Mesenchymal stem cell (in vitro differentiated cells and primary cell): ENCODE data around the gene TMEM272.

Source experiments
- DNase-seq: peaks from one replicate; pipeline ENCODE4 v3.0.0-alpha.2; 2013
- H2AFZ ChIP-seq: one replicate; pipeline ENCODE4 v1.6.1; 2013; ENCODE audit warnings: low read depth, mild to moderate bottlenecking, control low read depth, inconsistent platforms, low read length, moderate library complexity
- H2AK5ac ChIP-seq: 2 replicates; pipeline ENCODE4 v1.6.1; 2013; ENCODE audit warnings: low read length, moderate library complexity, mild to moderate bottlenecking, inconsistent platforms; ENCODE audit not compliant: severe bottlenecking
- H2BK120ac ChIP-seq: one replicate; pipeline ENCODE4 v1.6.1; 2013; ENCODE audit warnings: low read depth, mild to moderate bottlenecking, inconsistent platforms, low read length, moderate library complexity
- H2BK12ac ChIP-seq, 2 experiments: one replicate each; pipeline ENCODE4 v1.6.1; 2013; ENCODE audit warnings: inconsistent platforms in 2 of 2, low read length in 2 of 2, mild to moderate bottlenecking in 2 of 2, moderate library complexity in 2 of 2, control low read depth in 1 of 2
- H2BK15ac ChIP-seq: one replicate; pipeline ENCODE4 v1.6.1; 2013; ENCODE audit warnings: mild to moderate bottlenecking, low read depth, inconsistent platforms; ENCODE audit not compliant: poor library complexity, severe bottlenecking
- H2BK5ac ChIP-seq: 2 replicates; pipeline ENCODE4 v1.6.1; 2013; ENCODE audit warnings: low read depth, mild to moderate bottlenecking, low read length, control low read depth, inconsistent platforms; ENCODE audit not compliant: poor library complexity, severe bottlenecking
- H3K14ac ChIP-seq, 2 experiments: one replicate each; pipeline ENCODE4 v1.6.1; 2013; ENCODE audit warnings: inconsistent platforms in 2 of 2, low read length in 2 of 2, control low read depth in 1 of 2, mild to moderate bottlenecking in 1 of 2, moderate library complexity in 1 of 2
- H3K18ac ChIP-seq, 2 experiments: one replicate each; pipeline ENCODE4 v1.6.1; 2013; ENCODE audit warnings: inconsistent platforms in 2 of 2, low read length in 2 of 2, control low read depth in 1 of 2, low read depth in 1 of 2, mild to moderate bottlenecking in 1 of 2
- H3K23ac ChIP-seq, 2 experiments: one replicate each; pipeline ENCODE4 v1.6.1; 2013; ENCODE audit warnings: inconsistent platforms in 2 of 2, low read length in 2 of 2, mild to moderate bottlenecking in 2 of 2, moderate library complexity in 2 of 2, control low read depth in 1 of 2
- H3K27ac ChIP-seq: 2 replicates; pipeline ENCODE4 v1.5.1; 2013; ENCODE audit warnings: mild to moderate bottlenecking, moderate library complexity, low read length, control low read depth, inconsistent platforms; ENCODE audit not compliant: poor library complexity, severe bottlenecking
- H3K27me3 ChIP-seq, 2 experiments: 2 replicates each; pipeline versions ENCODE4 v1.6.1 to v1.7.0; 2013; ENCODE audit warnings: low read length in 2 of 2, mild to moderate bottlenecking in 2 of 2, moderate library complexity in 2 of 2, control low read depth in 1 of 2, inconsistent platforms in 1 of 2; ENCODE audit not compliant: control insufficient read depth in 1 of 2, insufficient read depth in 1 of 2
- H3K36me3 ChIP-seq, 2 experiments: 2 replicates each; pipeline versions ENCODE4 v1.6.1 to v1.7.0; 2013; ENCODE audit warnings: low read length in 2 of 2, control low read depth in 1 of 2, inconsistent platforms in 1 of 2, low read depth in 1 of 2, mild to moderate bottlenecking in 1 of 2; ENCODE audit not compliant: insufficient read depth in 2 of 2, control insufficient read depth in 1 of 2
- H3K4ac ChIP-seq, 2 experiments: one replicate each; pipeline ENCODE4 v1.6.1; 2013; ENCODE audit warnings: inconsistent platforms in 2 of 2, low read length in 2 of 2, mild to moderate bottlenecking in 2 of 2, moderate library complexity in 2 of 2, control low read depth in 1 of 2, low read depth in 1 of 2
- H3K4me1 ChIP-seq: 2 replicates; pipeline ENCODE4 v1.6.1; 2013; ENCODE audit warnings: low read depth, low read length, control low read depth; ENCODE audit not compliant: control insufficient read depth, insufficient read depth
- H3K4me2 ChIP-seq: 2 replicates; pipeline ENCODE4 v1.6.1; 2013; ENCODE audit warnings: low read length, mild to moderate bottlenecking, inconsistent platforms; ENCODE audit not compliant: poor library complexity, severe bottlenecking
- H3K4me3 ChIP-seq, 2 experiments: 2 replicates each; pipeline versions ENCODE4 v1.5.1 to v1.7.0; 2013; ENCODE audit warnings: low read length in 2 of 2, mild to moderate bottlenecking in 2 of 2, control low read depth in 1 of 2, low read depth in 1 of 2; ENCODE audit not compliant: insufficient read depth in 1 of 2
- H3K79me1 ChIP-seq: replicated peaks from 2 replicates; pipeline ENCODE4 v1.6.1; 2013; ENCODE audit warnings: mild to moderate bottlenecking, control low read depth, low read length, inconsistent platforms; ENCODE audit not compliant: poor library complexity, severe bottlenecking
- H3K9ac ChIP-seq: 2 replicates; pipeline ENCODE4 v1.7.0; 2013; ENCODE audit warnings: mild to moderate bottlenecking, low read length, moderate library complexity
- H3K9me3 ChIP-seq: 2 replicates; pipeline ENCODE4 v1.7.0; 2013; ENCODE audit warnings: mild to moderate bottlenecking, low read length; ENCODE audit not compliant: control insufficient read depth
- H4K8ac ChIP-seq: one replicate; pipeline ENCODE4 v1.6.1; 2013; ENCODE audit warnings: inconsistent platforms, mild to moderate bottlenecking, low read length, moderate library complexity
- H4K91ac ChIP-seq: one replicate; pipeline ENCODE4 v1.6.1; 2013; ENCODE audit warnings: mild to moderate bottlenecking, low read length, inconsistent platforms
- WGBS: methylation state at CpG from one replicate; pipeline ENCODE4 v1.1.7; 2013; ENCODE audit warnings: mixed read lengths; 5-methylcytosine and 5-hydroxymethylcytosine counted together

The TMEM272 gene

DNA sequence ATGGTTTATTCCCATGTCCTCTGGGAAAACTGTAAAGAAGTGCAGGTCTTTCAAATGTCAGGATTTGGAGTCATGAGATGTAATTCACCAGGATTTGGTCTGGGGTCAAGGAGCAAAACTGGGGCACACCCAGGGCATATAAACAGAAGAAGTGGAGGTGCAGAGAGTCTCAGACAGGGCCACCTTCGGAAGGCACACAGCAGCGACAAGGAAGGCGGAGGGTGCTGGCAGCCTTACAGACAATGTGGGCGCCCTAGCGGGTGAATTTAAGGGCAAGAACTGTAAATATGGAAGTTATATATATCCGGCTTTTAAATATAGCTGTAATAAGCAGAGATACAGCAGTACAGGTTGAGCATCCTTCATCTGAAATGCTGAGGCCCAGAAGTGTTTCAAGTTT lies 72.2 kb downstream of the TMEM272 start:
- H3K4me1 ChIP-seq = peaks cover 2% of the 10 kb centered on the region
- no peak overlapping the region for H2BK15ac ChIP-seq
- H2BK5ac ChIP-seq = no peak overlapping the region
- no peak overlapping the region for H2BK12ac ChIP-seq
- peaks cover 6% of the 10 kb centered on the region for H3K79me1 ChIP-seq
- H3K4me3 ChIP-seq = no peak overlapping the region
- H3K4me2 ChIP-seq = no peak overlapping the region
- H2BK120ac ChIP-seq = no peak overlapping the region
- no peak overlapping the region for H4K91ac ChIP-seq
- no peak overlapping the region for H3K18ac ChIP-seq
- peaks cover 5 to 13% of the 10 kb centered on the region in 2 experiments for H3K36me3 ChIP-seq
- H3K14ac ChIP-seq = no peak overlapping the region
- no peak for DNase-seq
- H3K27ac ChIP-seq = no peak overlapping the region
- H3K4ac ChIP-seq = no peak overlapping the region
- no peaks in the 10 kb centered on the region for H3K9me3 ChIP-seq
- no peak overlapping the region for H2AFZ ChIP-seq
- 91% methylated on average over 6 of the region's 6 CpGs for WGBS
- no peak overlapping the region for H2AK5ac ChIP-seq
- no peak overlapping the region for H3K9ac ChIP-seq
- peak overlapping the region; percentile 2 for H4K8ac ChIP-seq
- peaks cover 4 to 26% of the 10 kb centered on the region in 2 experiments for H3K27me3 ChIP-seq
- H3K23ac ChIP-seq = no peak overlapping the region

DNA sequence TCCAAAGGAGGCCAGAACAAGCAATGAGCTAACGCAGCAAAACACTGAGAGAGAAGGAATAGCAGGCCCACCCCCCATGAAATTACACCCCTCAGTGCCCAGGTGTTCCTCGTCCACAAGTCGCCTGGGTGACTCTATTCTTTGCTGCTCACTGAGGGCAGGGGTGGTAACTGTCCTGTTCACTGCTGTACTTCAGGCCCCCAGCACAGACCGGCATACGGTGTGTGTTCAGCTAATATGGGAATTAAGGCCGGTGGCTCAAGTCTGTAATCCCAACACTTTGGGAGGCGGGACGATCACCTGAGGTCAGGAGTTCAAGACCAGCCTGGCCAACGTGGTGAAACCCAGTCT lies 72.9 kb downstream of the TMEM272 start:
- no peak overlapping the region for H3K27ac ChIP-seq
- no peak overlapping the region for H3K23ac ChIP-seq
- no peak overlapping the region for H2BK12ac ChIP-seq
- H2BK5ac ChIP-seq = no peak overlapping the region
- H4K91ac ChIP-seq = no peak overlapping the region
- H3K36me3 ChIP-seq = peaks cover 11 to 15% of the 10 kb centered on the region in 2 experiments
- peaks cover 4 to 24% of the 10 kb centered on the region in 2 experiments for H3K27me3 ChIP-seq
- no peak overlapping the region for H2AFZ ChIP-seq
- no peak overlapping the region for H3K4ac ChIP-seq
- no peak overlapping the region for H3K4me2 ChIP-seq
- H2BK120ac ChIP-seq = no peak overlapping the region
- DNase-seq = no peak
- 91% methylated on average over 9 of the region's 9 CpGs for WGBS
- peaks cover 2% of the 10 kb centered on the region for H3K4me1 ChIP-seq
- H3K18ac ChIP-seq = no peak overlapping the region
- no peaks in the 10 kb centered on the region for H3K9me3 ChIP-seq
- H4K8ac ChIP-seq = no peak overlapping the region
- peaks cover 8% of the 10 kb centered on the region for H3K79me1 ChIP-seq
- H3K9ac ChIP-seq = no peak overlapping the region
- H3K14ac ChIP-seq = no peak overlapping the region
- no peak overlapping the region for H2AK5ac ChIP-seq
- H3K4me3 ChIP-seq = no peak overlapping the region
- H2BK15ac ChIP-seq = no peak overlapping the region

DNA sequence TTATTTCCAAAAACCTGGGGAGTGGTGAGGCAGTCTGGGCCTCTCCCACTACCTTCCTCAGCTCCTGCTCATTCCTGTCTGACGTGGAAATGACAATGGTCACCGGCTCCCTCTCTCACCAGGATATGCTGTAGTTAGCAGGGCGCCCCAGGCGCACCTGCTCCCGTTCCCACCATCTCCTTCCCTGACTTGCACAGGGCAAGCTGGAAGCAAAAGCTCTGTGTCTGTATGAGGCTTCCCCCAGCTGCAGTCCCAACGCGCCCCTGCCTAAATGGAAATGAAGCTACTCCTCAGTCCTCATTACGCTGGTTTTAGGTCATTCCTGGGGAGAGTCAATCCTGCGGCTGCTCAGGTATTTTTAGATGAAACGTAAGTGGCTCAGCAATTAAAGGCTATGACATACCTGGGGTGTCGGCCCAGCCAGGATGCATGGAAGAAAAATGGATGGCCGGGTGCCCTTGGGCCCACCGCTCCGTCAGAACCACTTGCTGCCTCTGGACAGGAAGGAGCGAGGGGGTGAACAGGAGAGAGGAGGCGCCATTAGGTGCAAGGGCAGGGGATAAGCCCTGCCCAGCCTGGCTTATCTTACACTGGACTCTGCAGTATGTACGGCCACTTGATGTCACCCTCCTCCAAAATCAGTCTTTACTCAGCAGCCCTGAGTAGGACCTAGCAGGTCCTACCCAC lies 73.4 kb downstream of the TMEM272 start:
- WGBS = 90% methylated on average over 16 of the region's 17 CpGs
- Histone ChIP-seq H4K8ac (no peak overlapping the region), H3K4ac (no peak overlapping the region), H2AK5ac (no peak overlapping the region), H3K18ac (peak overlapping the region in 1 of 2 experiments; percentile 4), H2BK15ac (no peak overlapping the region), H3K9ac (no peak overlapping the region), H2AFZ (no peak overlapping the region), H3K9me3 (no peaks in the 10 kb centered on the region), H3K23ac (no peak overlapping the region), H3K27ac (no peak overlapping the region), H3K14ac (no peak overlapping the region), H2BK120ac (no peak overlapping the region), H2BK5ac (no peak overlapping the region), H3K4me3 (no peak overlapping the region), H3K4me2 (no peak overlapping the region), H2BK12ac (no peak overlapping the region), H3K27me3 (peaks cover 4 to 19% of the 10 kb centered on the region in 2 experiments), H3K4me1 (peaks cover 2% of the 10 kb centered on the region), H3K36me3 (peaks cover 16 to 20% of the 10 kb centered on the region in 2 experiments), H3K79me1 (peaks cover 13% of the 10 kb centered on the region), H4K91ac (no peak overlapping the region)
- DNase-seq = no peak

DNA sequence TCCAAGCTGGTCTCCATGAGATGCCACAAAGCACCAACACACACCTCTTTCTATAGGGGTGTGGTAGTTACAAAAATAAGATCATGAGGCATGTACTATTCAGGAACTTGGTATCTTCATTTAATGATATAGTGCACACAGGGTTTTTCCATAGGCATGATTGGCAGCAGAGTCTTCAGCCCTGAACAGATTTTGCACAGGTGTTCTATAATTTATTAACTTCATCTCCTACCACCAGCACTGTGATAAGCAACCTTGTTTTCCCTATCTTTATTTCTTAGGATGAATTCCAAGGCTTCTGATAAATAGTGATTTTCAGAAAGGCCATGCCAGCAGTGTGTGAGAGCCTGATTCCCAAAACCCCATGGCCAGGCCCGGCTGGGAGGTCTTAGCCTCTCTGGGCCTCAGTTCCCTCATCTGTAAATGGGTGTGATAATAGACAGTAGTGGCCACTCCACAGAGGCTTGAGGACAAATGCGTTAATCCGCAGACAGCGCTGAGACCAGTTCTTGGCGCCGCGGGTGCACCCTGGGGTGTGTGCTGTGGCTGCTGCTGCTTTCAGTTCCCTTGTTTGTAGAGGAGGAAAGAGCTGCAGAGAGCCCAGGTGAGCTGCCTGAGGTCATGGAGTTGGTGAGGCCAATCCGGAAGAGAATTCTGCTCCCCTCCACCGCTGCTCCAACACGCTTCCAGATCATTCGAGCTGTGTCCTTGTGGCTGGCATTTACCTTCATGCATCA lies 74.1 kb downstream of the TMEM272 start:
- peaks cover 2% of the 10 kb centered on the region for H3K4me1 ChIP-seq
- no peak overlapping the region for H3K9ac ChIP-seq
- no peak overlapping the region for H3K27ac ChIP-seq
- no peak overlapping the region for H3K4ac ChIP-seq
- H3K4me3 ChIP-seq = no peak overlapping the region
- no peak overlapping the region for H3K4me2 ChIP-seq
- no peak overlapping the region for H3K14ac ChIP-seq
- H4K8ac ChIP-seq = no peak overlapping the region
- no peak overlapping the region for H2BK120ac ChIP-seq
- H3K23ac ChIP-seq = peak overlapping the region in 1 of 2 experiments; percentile 31
- peaks cover 0 to 13% of the 10 kb centered on the region in 2 experiments for H3K27me3 ChIP-seq
- DNase-seq = no peak
- H3K9me3 ChIP-seq = no peaks in the 10 kb centered on the region
- H2AFZ ChIP-seq = no peak overlapping the region
- 94% methylated on average over 11 of the region's 11 CpGs for WGBS
- peak overlapping the region; percentile 49 for H2BK15ac ChIP-seq
- peaks cover 23 to 25% of the 10 kb centered on the region in 2 experiments for H3K36me3 ChIP-seq
- no peak overlapping the region for H2AK5ac ChIP-seq
- H3K18ac ChIP-seq = peak overlapping the region in 1 of 2 experiments; percentile 4
- H2BK12ac ChIP-seq = no peak overlapping the region
- H4K91ac ChIP-seq = no peak overlapping the region
- H3K79me1 ChIP-seq = peaks cover 16% of the 10 kb centered on the region
- H2BK5ac ChIP-seq = no peak overlapping the region
